ENCODE measurements around the gene RLBP1. TPM values are rescaled to one million over a fixed set of nuclear protein-coding genes. Genes with fewer than 3 reads are reported as not detected.
A peak's percentile ranks its signal among the peaks of the same experiment; 100 is the strongest.
"Not testable (repeated sequence)": the region's sequence is repeated elsewhere in the genome, so short reads cannot be mapped to it uniquely, and the experiment has no call there.

The RLBP1 gene
- under 1 TPM in 1 of 2 donors, not detected in 1; 0.48 TPM for total RNA-seq

DNA sequence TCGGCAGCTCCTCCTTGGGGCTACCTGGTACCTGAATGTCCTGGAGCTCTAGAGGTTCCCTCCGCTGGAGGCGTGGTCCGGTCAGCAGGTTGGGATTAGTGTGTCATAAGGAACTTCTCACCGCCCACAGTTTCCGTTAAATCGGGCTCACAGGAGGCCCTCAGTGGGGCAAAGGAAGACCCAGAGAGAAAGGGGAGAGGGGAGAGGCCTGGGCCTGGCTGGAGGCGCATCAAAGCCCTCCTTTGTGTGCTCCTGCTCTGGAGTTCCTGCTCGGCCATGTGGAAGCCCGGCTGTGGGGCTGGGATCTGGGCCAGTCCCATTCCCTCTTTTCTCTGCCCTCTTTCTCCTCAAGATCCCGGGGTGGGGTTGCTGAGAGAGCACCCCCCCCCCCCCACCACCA, at the start of gene RLBP1:
RLBP1 (minus strand) TSS at position 37 of the 400 bp plus-strand sequence. CDS start 2,604 bp downstream, outside the sequence.
- H3K36me3 Mint-ChIP-seq, result no peaks in the 10 kb centered on the region
- no peaks in the 10 kb centered on the region for H3K27me3 Mint-ChIP-seq
- peaks cover 0 to 6% of the 10 kb centered on the region in 2 donors for H3K4me1 Mint-ChIP-seq (ENCODE audit: low read depth in 2 of 2)
- ATAC-seq, result no peak
- no peak within 1 kb of the TSS for H3K4me3 Mint-ChIP-seq
- no peaks in the 10 kb centered on the region for H3K9me3 Mint-ChIP-seq
- H3K27ac Mint-ChIP-seq, result no peak within 1 kb of the TSS
- no peak for DNase-seq (ENCODE audit: low spot score)

DNA sequence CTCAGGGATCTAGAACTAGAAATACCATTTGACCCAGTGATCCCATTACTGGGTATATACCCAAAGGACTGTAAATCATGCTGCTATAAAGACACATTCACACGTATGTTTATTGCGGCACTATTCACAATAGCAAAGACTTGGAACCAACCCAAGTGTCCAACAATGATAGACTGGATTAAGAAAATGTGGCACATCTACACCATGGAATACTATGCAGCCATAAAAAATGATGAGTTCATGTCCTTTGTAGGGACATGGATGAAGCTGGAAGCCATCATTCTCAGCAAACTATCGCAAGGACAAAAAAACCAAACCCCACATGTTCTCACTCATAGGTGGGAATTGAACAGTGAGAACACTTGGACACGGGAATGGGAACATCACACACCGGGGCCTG, 28.8 kb upstream of the RLBP1 start:
- H3K4me3 Mint-ChIP-seq; H3K27ac Mint-ChIP-seq; H3K9me3 Mint-ChIP-seq; H3K27me3 Mint-ChIP-seq; ATAC-seq; DNase-seq (ENCODE audit: low spot score): not testable (repeated sequence)
- peaks cover 20 to 26% of the 10 kb centered on the region in 2 donors for H3K4me1 Mint-ChIP-seq (ENCODE audit: low read depth in 2 of 2)
- H3K36me3 Mint-ChIP-seq, result peaks cover 34% of the 10 kb centered on the region

DNA sequence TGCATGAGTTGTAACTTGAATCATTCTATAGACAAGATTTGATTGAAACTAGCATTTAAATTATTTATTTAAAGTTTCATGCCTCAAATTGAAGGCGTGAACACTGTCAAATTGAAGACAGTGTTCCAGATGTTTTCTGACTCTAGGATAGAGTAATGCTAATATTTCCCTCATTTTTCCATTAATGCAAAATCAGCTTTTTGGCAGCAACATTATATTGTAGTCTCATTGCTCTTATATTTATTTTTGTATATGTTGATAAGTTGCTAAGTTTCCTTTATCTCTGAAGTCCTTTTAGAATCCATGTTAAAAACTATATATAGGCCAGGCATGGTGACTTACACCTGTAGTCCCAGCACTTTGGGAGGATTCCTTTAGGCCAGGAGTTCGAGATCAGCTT, 27.2 kb upstream of the RLBP1 start:
- no peak for DNase-seq (ENCODE audit: low spot score)
- H3K4me3 Mint-ChIP-seq, result no peak overlapping the region
- H3K27me3 Mint-ChIP-seq, result no peaks in the 10 kb centered on the region
- H3K4me1 Mint-ChIP-seq (ENCODE audit: low read depth in 2 of 2), result peaks cover 21 to 33% of the 10 kb centered on the region in 2 donors
- no peaks in the 10 kb centered on the region for H3K9me3 Mint-ChIP-seq
- peaks cover 36% of the 10 kb centered on the region for H3K36me3 Mint-ChIP-seq
- H3K27ac Mint-ChIP-seq, result no peak overlapping the region
- ATAC-seq, result no peak

DNA sequence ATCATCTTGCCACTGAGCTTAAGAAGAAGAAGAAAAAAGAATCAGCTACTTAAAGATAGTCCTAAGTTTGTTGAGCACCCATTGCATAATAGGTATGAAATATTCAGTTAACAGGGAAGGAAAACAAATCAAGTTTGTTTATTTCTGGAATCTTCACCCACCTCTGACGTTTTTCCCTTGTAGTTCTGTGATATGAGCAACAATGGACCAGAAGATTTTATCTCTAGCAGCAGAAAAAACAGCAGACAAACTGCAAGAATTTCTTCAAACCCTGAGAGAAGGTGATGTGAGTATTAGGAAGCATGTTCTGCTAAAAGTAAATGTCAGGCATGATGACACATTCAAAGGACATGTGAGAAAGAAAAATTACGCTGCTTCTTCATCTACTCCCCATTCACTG, 26.1 kb upstream of the RLBP1 start:
- H3K9me3 Mint-ChIP-seq, result no peaks in the 10 kb centered on the region
- H3K4me3 Mint-ChIP-seq, result no peak overlapping the region
- H3K27ac Mint-ChIP-seq, result no peak overlapping the region
- peaks cover 28 to 40% of the 10 kb centered on the region in 2 donors for H3K4me1 Mint-ChIP-seq (ENCODE audit: low read depth in 2 of 2)
- DNase-seq (ENCODE audit: low spot score) (no peak), ATAC-seq (no peak)
- no peaks in the 10 kb centered on the region for H3K27me3 Mint-ChIP-seq
- peaks cover 36% of the 10 kb centered on the region for H3K36me3 Mint-ChIP-seq

DNA sequence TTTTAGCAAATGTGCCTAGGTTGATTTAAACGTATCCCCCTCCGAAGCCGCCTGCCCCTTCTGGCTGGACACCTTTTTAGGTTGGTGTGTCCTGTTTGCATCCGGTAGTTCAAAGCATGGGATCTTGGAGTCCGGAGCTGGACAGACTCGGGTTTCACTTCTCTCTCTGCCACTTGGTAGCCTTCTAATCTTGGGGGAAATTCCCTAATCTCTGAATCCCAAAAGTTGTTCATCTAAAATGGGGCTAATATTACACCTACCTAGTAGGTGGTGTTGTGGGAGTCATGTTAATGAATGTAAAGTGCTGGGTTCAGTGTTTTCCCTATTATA, 23.2 kb upstream of the RLBP1 start:
- Mint-ChIP-seq H3K9me3 (no peaks in the 10 kb centered on the region), H3K36me3 (peaks cover 33% of the 10 kb centered on the region), H3K4me1 (ENCODE audit: low read depth in 2 of 2) (peaks cover 28 to 41% of the 10 kb centered on the region in 2 donors), H3K27me3 (no peaks in the 10 kb centered on the region), H3K4me3 (peak overlapping the region; percentile 97), H3K27ac (peak overlapping the region; percentile 84 to 97)
- no peak for DNase-seq (ENCODE audit: low spot score)
- ATAC-seq, result peak in 1 of 2 donors; percentile 10

DNA sequence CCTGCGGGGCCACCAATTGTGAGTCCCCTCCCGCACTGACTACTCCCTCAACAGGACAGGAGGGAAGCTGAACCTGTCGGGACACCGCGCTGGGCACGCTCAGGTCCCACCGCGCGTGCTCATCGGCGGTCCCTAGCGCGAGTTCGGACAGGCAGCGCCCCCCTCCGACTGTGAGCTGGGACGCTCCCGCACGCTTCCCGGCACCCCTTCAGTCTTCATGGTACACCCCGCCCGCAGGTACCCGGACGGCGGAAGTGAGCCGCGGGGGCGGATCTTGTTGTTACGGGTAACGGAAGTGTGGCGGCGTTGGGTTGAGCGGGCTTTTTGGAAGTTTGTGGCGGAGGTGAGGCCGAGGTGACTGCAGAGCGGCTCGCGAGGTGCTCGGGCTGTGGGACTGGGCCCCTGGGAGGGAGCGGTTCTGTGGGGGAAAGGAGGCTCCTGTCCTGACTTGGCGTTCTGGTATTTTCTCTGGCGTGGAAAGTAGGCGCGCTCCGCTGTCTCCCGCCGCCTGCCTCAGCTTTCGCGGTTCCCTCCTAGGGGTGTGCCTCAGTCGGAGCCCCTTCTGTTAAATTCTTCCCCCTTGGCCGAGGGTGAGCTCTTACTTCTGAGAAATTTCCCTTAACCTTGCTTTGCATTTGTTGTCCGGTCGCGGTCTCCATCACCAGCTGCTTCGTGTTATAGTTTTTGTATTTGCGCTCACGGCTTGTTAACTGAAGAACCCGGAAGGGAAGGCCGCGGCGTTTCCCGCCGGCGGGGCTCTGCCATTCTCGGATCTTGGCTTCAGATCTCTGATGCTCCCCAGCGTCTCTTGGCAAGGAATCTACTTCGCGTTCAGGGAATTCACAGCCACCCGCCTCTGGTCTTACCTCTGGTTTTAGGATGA, 22.6 kb upstream of the RLBP1 start, which contains the start of gene FANCI:
FANCI (plus strand) TSS at position 289 of the 883 bp plus-strand sequence. CDS start 3,669 bp downstream, outside the sequence.
- peak; percentile 98 for DNase-seq (ENCODE audit: low spot score)
- ATAC-seq, result peak; percentile 98
- peaks cover 28 to 40% of the 10 kb centered on the region in 2 donors for H3K4me1 Mint-ChIP-seq (ENCODE audit: low read depth in 2 of 2)
- H3K4me3 Mint-ChIP-seq, result peak within 1 kb of the TSS; percentile 97
- H3K36me3 Mint-ChIP-seq, result peaks cover 30% of the 10 kb centered on the region
- peak within 1 kb of the TSS; percentile 84 to 97 for H3K27ac Mint-ChIP-seq
- no peaks in the 10 kb centered on the region for H3K9me3 Mint-ChIP-seq
- no peaks in the 10 kb centered on the region for H3K27me3 Mint-ChIP-seq

DNA sequence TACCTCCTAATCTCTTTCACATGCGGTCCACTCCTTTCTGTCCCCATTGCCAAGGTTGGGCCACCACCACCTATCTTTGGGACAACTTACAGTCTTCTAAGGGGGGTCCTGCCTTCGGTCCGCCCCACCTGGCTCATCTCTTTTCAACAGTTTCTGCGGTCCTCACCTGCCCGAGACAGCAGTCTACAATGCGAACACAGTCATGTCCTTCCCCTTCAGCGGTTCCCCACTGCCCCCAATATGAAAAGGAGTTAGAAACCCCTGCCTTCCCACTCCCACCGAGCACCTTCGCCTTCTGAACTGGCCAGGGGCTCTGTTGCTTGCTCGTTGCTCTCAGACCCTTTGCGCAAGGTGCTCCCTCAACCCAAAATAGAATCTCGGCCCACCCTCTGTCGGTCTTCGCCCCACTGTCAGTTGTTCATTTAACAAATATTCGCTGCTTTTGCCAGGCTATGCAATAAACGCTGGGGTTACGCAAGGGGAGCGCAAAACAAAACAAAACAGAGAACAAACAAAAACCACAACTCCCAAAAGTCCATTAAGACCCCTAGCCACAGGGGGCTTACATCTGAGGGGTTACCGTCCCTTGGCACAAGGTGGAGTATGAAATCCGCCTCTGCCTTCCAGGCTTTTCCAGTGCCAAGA, 21.8 kb upstream of the RLBP1 start:
- Mint-ChIP-seq H3K27me3 (no peaks in the 10 kb centered on the region), H3K9me3 (no peaks in the 10 kb centered on the region), H3K36me3 (peaks cover 28% of the 10 kb centered on the region), H3K27ac (peak overlapping the region; percentile 84 to 97), H3K4me1 (ENCODE audit: low read depth in 2 of 2) (peaks cover 28 to 40% of the 10 kb centered on the region in 2 donors), H3K4me3 (peak overlapping the region; percentile 97)
- no peak for DNase-seq (ENCODE audit: low spot score)
- ATAC-seq, result no peak

DNA sequence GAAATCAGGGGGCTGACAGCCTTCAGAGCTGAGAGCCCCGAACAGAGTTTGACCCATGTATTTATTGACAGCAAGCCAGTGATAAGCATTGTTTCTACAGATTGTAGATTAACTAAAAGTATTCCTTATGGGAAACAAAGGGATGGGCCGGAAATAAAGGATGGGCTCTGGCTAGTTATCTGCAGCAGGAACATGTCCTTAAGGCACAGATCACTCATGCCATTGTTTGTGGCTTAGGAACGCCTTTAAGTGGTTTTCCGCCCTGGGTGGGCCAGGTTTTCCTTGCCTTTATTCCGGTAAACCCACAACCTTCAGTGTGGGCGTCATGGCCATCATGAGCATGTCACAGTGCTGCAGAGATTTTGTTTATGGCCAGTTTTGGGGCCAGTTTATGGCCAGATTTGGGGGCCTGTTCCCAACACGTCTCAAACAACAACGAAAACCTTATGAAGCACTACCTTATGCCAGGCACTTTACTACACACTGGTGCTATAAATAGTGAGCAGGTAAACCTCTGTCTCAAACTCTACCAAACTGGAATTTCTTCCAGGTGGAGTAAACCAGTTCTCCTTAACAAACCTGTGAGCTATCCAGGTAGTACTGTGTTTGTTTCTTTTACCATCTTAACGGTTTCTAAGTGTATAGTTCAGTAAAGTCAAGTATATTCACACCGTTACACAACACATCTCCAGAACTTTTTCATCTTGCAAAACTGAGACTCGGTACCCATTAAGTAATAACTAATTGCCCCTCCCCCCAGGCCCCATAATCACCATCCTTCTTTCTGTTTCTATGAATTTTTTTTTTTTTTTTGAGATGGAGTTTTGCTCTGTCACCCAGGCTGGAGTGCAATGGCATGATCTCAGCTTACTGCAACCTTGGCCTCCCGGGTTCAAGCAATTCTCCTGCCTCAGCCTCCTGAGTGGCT, 18.8 kb upstream of the RLBP1 start:
- H3K9me3 Mint-ChIP-seq; H3K27me3 Mint-ChIP-seq; H3K4me3 Mint-ChIP-seq; ATAC-seq; DNase-seq (ENCODE audit: low spot score); H3K36me3 Mint-ChIP-seq: not testable (repeated sequence)
- peaks cover 8 to 21% of the 10 kb centered on the region in 2 donors for H3K4me1 Mint-ChIP-seq (ENCODE audit: low read depth in 2 of 2)
- H3K27ac Mint-ChIP-seq, result peak overlapping the region in 1 of 2 donors; percentile 26

DNA sequence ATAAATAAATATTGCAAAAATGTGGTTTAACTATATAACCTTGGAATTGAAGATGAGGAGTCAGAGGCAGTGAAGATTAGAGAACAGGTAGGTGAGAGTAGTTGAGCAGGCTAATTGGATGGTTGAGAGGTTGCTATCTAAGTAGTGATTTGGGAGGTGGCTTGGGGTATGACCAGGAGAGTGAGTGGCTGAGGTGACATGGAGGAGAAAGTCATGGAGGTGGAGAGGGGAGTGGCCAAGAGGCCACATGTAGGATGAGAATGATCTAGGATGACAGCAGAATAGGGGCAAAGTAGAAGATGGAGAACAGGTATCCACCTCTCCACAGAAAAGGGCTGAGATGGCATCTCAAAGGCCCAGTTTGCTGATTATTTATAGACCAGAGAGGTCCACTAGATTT, 10.5 kb upstream of the RLBP1 start:
- Mint-ChIP-seq H3K9me3 (no peaks in the 10 kb centered on the region), H3K4me3 (no peak overlapping the region), H3K27me3 (peaks cover 5 to 8% of the 10 kb centered on the region in 2 donors), H3K27ac (no peak overlapping the region), H3K4me1 (ENCODE audit: low read depth in 2 of 2) (peaks cover 0 to 7% of the 10 kb centered on the region in 2 donors), H3K36me3 (no peaks in the 10 kb centered on the region)
- no peak for DNase-seq (ENCODE audit: low spot score)
- no peak for ATAC-seq

DNA sequence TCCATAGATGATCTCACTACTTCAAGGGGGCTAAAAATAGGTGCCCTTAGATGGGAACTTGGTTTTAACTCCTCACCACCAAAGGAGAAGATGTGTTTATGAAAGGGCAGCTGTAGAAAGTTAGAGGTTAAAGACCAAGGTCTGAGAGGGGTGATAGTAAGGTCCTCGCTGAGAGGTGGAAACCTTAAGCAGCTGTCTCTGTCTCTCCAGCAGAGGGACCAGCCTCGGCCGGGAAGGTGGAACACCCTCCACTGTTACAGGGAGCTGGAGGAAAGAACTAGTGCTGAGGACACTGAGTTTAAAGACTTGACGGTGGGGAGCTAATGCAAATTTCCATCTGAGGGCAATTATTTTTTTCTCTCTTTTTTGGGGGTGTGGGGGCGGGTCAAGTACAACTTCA, 8.9 kb upstream of the RLBP1 start:
- DNase-seq (ENCODE audit: low spot score) (no peak), ATAC-seq (no peak)
- Mint-ChIP-seq H3K27ac (peak overlapping the region in 1 of 2 donors; percentile 59), H3K9me3 (no peaks in the 10 kb centered on the region), H3K27me3 (peaks cover 5 to 8% of the 10 kb centered on the region in 2 donors), H3K4me3 (no peak overlapping the region), H3K36me3 (no peaks in the 10 kb centered on the region), H3K4me1 (ENCODE audit: low read depth in 2 of 2) (peaks cover 0 to 7% of the 10 kb centered on the region in 2 donors)

DNA sequence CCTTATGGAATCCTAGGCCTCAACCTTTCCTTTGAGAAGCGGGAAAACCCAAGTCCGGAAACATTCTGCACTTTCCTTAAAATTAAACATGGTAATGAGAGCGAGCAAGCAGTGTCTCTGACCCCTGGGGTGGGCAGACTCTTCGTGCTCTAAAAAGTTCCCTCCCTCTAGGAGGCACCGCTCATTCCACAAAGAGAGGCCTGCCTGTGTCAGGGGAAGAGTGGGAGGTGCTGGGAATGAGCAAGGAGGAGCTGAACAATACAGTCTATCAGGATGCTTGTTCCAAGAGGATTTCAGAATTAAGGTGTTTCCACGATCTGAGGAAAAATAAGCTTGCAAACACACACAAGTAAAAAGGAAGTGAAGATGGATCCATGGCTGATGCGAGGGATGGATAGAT, 6.0 kb upstream of the RLBP1 start:
- no peak overlapping the region for H3K4me3 Mint-ChIP-seq
- no peaks in the 10 kb centered on the region for H3K36me3 Mint-ChIP-seq
- H3K4me1 Mint-ChIP-seq (ENCODE audit: low read depth in 2 of 2), result peaks cover 0 to 7% of the 10 kb centered on the region in 2 donors
- no peak overlapping the region for H3K27ac Mint-ChIP-seq
- no peaks in the 10 kb centered on the region for H3K9me3 Mint-ChIP-seq
- DNase-seq (ENCODE audit: low spot score) (no peak), ATAC-seq (no peak)
- peaks cover 4 to 5% of the 10 kb centered on the region in 2 donors for H3K27me3 Mint-ChIP-seq

GRCh38 chr15:89226359-89227221, 5.2 kb upstream of the RLBP1 start:
- no peak for ATAC-seq
- Mint-ChIP-seq H3K4me3 (no peak overlapping the region), H3K9me3 (no peaks in the 10 kb centered on the region), H3K27me3 (peaks cover 0 to 2% of the 10 kb centered on the region in 2 donors), H3K27ac (no peak overlapping the region), H3K36me3 (no peaks in the 10 kb centered on the region), H3K4me1 (ENCODE audit: low read depth in 2 of 2) (peaks cover 0 to 7% of the 10 kb centered on the region in 2 donors)
- no peak for DNase-seq (ENCODE audit: low spot score)
